Lower leg skin (tissue), 3 donors: ENCODE measurements around the gene COX6B2.

ENCODE experiments used
- CTCF ChIP-seq, 3 donors: fragments of 450-650 bp; IDR thresholded peaks; one replicate each; pipeline ENCODE4 v1.5.1; 2016; ENCODE audit warnings: antibody characterized with exemption in 3 of 3, mild to moderate bottlenecking in 3 of 3, moderate library complexity in 2 of 3
- POLR2A ChIP-seq, 2 donors: fragments of 450-650 bp; IDR thresholded peaks; one replicate each; pipeline ENCODE4 v1.6.1; 2016 to 2017; ENCODE audit warnings: antibody characterized with exemption in 2 of 2, mild to moderate bottlenecking in 1 of 2, moderate library complexity in 1 of 2

GRCh38 chr19:55376241-55376933 lies 21.9 kb upstream of the COX6B2 start, which contains the start of gene TMEM190:
- TF ChIP-seq CTCF (IDR thresholded peaks at IDR 0.05) (no peak), POLR2A (IDR thresholded peaks at IDR 0.05) (no peak)
